ENCODE results near the gene BCR.

- TF ChIP-seq, protein P1, sequence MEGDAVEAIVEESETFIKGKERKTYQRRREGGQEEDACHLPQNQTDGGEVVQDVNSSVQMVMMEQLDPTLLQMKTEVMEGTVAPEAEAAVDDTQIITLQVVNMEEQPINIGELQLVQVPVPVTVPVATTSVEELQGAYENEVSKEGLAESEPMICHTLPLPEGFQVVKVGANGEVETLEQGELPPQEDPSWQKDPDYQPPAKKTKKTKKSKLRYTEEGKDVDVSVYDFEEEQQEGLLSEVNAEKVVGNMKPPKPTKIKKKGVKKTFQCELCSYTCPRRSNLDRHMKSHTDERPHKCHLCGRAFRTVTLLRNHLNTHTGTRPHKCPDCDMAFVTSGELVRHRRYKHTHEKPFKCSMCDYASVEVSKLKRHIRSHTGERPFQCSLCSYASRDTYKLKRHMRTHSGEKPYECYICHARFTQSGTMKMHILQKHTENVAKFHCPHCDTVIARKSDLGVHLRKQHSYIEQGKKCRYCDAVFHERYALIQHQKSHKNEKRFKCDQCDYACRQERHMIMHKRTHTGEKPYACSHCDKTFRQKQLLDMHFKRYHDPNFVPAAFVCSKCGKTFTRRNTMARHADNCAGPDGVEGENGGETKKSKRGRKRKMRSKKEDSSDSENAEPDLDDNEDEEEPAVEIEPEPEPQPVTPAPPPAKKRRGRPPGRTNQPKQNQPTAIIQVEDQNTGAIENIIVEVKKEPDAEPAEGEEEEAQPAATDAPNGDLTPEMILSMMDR (IDR thresholded peaks at IDR 0.05): no peak
- TF ChIP-seq TEAD4 (CRISPR knock-in tag; IDR thresholded peaks at IDR 0.05): no peak
- no peak for TF ChIP-seq ZBTB21 (CRISPR knock-in tag; IDR thresholded peaks at IDR 0.05; ENCODE audit: borderline replicate concordance)
- TF ChIP-seq NR3C1 (CRISPR knock-in tag; conservative IDR thresholded peaks at IDR 0.05; ENCODE audit: low read depth): no peak
- TF ChIP-seq KAT7 (CRISPR knock-in tag; IDR thresholded peaks at IDR 0.05; ENCODE audit: borderline replicate concordance): no peak
- no peak for TF ChIP-seq ATF3 (CRISPR knock-in tag; conservative IDR thresholded peaks at IDR 0.05)
These were observed 175.8 kb downstream of the BCR start for GRCh38 chr22:23356094-23356493.

Data from WTC11 (cell line).